ENCODE measurements around the gene PCNX1.
"Not testable (repeated sequence)": the region's sequence is repeated elsewhere in the genome, so short reads cannot be mapped to it uniquely, and the experiment has no call there.

Gene PCNX1

GRCh38 chr14:71141701-71142374 lies 234.6 kb downstream of the PCNX1 start:
- no peak overlapping the region for H3K4me3 ChIP-seq (ENCODE audit: severe bottlenecking)
- H3K27ac ChIP-seq (ENCODE audit: poor library complexity, severe bottlenecking): peak overlapping the region; percentile 99
- TF ChIP-seq, protein P1, sequence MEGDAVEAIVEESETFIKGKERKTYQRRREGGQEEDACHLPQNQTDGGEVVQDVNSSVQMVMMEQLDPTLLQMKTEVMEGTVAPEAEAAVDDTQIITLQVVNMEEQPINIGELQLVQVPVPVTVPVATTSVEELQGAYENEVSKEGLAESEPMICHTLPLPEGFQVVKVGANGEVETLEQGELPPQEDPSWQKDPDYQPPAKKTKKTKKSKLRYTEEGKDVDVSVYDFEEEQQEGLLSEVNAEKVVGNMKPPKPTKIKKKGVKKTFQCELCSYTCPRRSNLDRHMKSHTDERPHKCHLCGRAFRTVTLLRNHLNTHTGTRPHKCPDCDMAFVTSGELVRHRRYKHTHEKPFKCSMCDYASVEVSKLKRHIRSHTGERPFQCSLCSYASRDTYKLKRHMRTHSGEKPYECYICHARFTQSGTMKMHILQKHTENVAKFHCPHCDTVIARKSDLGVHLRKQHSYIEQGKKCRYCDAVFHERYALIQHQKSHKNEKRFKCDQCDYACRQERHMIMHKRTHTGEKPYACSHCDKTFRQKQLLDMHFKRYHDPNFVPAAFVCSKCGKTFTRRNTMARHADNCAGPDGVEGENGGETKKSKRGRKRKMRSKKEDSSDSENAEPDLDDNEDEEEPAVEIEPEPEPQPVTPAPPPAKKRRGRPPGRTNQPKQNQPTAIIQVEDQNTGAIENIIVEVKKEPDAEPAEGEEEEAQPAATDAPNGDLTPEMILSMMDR (IDR thresholded peaks at IDR 0.05; ENCODE audit: poor library complexity, severe bottlenecking): no peak
- peaks cover 29% of the 10 kb centered on the region for H3K4me1 ChIP-seq (ENCODE audit: insufficient read depth, poor library complexity, severe bottlenecking)
- ATAC-seq (ENCODE audit: low read depth) (no peak), DNase-seq (ENCODE audit: low spot score) (no peak)
- H3K9me3 ChIP-seq (ENCODE audit: severe bottlenecking): no peaks in the 10 kb centered on the region
- no peaks in the 10 kb centered on the region for H3K36me3 ChIP-seq (ENCODE audit: low read depth)
- H3K27me3 ChIP-seq (ENCODE audit: insufficient read depth, poor library complexity, severe bottlenecking): no peaks in the 10 kb centered on the region

- no peaks in the 10 kb centered on the region for H3K9me3 ChIP-seq (ENCODE audit: severe bottlenecking)
- H3K27ac ChIP-seq (ENCODE audit: poor library complexity, severe bottlenecking): peak overlapping the region; percentile 99
- DNase-seq (ENCODE audit: low spot score): no peak
- H3K4me1 ChIP-seq (ENCODE audit: insufficient read depth, poor library complexity, severe bottlenecking): peaks cover 29% of the 10 kb centered on the region
- H3K36me3 ChIP-seq (ENCODE audit: low read depth): no peaks in the 10 kb centered on the region
- TF ChIP-seq, protein P1 (IDR thresholded peaks at IDR 0.05; ENCODE audit: poor library complexity, severe bottlenecking): peak; percentile 8
- ATAC-seq (ENCODE audit: low read depth): peak; percentile 58
- no peaks in the 10 kb centered on the region for H3K27me3 ChIP-seq (ENCODE audit: insufficient read depth, poor library complexity, severe bottlenecking)
- H3K4me3 ChIP-seq (ENCODE audit: severe bottlenecking): no peak overlapping the region
These were observed 235.2 kb downstream of the PCNX1 start for GRCh38 chr14:71142375-71143038.

DNA sequence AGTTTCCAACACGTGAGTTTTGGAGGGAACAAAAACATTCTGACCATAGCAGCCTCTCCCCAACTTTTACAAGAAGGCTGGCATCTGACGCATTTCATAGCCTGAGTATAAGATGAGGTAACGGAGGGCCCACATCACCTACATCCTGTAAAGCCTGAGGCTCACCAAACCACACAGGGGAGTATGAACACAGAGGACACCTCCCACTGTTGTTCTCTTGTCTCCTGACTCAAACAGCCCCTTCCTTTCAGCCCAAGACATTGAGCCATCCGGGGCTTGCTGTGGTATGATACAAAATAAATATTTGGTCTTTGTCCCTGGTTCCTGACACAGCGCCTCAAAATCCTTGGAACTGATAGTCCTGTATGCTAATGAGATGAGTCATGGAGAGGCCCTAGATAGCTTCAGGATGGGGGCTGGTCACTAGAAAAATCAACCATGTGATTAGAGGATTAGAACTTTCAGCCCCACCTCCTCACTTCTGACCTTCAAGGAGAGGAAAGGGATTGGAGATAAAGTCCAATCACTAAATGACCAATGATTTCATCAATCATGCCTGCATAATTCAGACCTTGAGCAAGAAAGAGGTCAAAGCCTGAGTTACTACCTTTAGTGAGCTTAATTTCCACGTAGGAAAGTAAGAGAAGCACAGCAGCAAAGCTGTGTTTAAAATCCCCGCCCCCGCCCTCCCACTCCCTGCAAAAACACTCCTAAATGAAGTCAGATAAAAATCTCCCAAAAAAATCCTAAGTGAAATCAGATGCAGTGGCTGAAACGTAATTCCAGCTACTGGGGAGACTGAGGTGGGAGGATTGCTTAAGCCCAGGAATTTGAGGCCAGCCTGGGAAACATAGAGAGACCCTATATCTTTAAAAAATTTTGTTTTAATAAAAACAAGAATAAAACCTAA lies 236.4 kb downstream of the PCNX1 start:
- H3K36me3 ChIP-seq (ENCODE audit: low read depth): no peaks in the 10 kb centered on the region
- DNase-seq (ENCODE audit: low spot score): peak; percentile 94
- peaks cover 29% of the 10 kb centered on the region for H3K4me1 ChIP-seq (ENCODE audit: insufficient read depth, poor library complexity, severe bottlenecking)
- H3K4me3 ChIP-seq (ENCODE audit: severe bottlenecking): no peak overlapping the region
- H3K27ac ChIP-seq (ENCODE audit: poor library complexity, severe bottlenecking): peak overlapping the region; percentile 99
- peak; percentile 87 for ATAC-seq (ENCODE audit: low read depth)
- TF ChIP-seq, protein P1 (IDR thresholded peaks at IDR 0.05; ENCODE audit: poor library complexity, severe bottlenecking): no peak
- H3K27me3 ChIP-seq (ENCODE audit: insufficient read depth, poor library complexity, severe bottlenecking): no peaks in the 10 kb centered on the region
- H3K9me3 ChIP-seq (ENCODE audit: severe bottlenecking): no peaks in the 10 kb centered on the region

DNA sequence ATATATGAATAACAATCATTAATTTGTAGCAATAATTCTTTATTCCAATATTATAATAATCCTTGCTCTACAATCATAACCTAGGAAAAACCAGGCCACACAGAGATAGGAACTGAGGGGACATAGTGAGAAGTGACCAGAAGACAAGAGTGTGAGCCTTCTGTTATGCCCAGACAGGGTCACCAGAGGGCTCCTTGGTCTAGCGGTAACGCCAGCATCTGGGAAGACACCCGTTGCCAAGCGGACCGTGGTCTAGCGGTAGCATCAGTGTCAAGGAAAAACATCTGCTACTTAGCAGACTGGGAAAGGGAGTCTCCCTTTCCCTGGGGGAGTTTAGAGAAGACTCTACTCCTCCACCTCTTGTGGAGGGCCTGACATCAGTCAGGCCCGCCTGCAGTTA lies 240.1 kb downstream of the PCNX1 start:
- not testable (repeated sequence) for H3K4me3 ChIP-seq (ENCODE audit: severe bottlenecking); H3K36me3 ChIP-seq (ENCODE audit: low read depth); DNase-seq (ENCODE audit: low spot score); H3K27me3 ChIP-seq (ENCODE audit: insufficient read depth, poor library complexity, severe bottlenecking); ATAC-seq (ENCODE audit: low read depth); H3K27ac ChIP-seq (ENCODE audit: poor library complexity, severe bottlenecking)
- H3K9me3 ChIP-seq (ENCODE audit: severe bottlenecking): peaks cover 22% of the 10 kb centered on the region
- peaks cover 19% of the 10 kb centered on the region for H3K4me1 ChIP-seq (ENCODE audit: insufficient read depth, poor library complexity, severe bottlenecking)

DNA sequence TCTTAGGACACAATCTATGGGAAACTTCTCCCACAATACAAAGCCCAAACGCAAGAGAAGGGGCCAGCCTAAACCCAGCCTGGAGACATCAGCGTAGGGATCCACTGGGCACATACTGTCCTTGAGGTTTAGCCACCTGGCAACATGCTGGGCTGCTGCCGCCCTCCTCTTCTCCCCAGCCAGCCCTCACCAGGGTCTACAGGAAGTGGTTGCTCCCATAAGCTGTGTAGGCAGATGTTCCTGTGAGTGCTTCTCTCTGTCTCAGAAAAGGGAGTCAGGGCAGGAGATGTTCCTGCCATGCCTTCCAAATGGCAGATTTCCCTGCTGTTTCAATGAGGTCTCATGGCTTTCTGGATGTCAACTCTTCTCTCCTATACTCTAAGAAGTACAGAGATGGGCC lies 241.4 kb downstream of the PCNX1 start:
- Histone ChIP-seq H3K27ac (ENCODE audit: poor library complexity, severe bottlenecking) (no peak overlapping the region), H3K4me3 (ENCODE audit: severe bottlenecking) (no peak overlapping the region), H3K4me1 (ENCODE audit: insufficient read depth, poor library complexity, severe bottlenecking) (peaks cover 7% of the 10 kb centered on the region), H3K9me3 (ENCODE audit: severe bottlenecking) (peaks cover 22% of the 10 kb centered on the region), H3K27me3 (ENCODE audit: insufficient read depth, poor library complexity, severe bottlenecking) (no peaks in the 10 kb centered on the region), H3K36me3 (ENCODE audit: low read depth) (no peaks in the 10 kb centered on the region)
- no peak for DNase-seq (ENCODE audit: low spot score)
- no peak for ATAC-seq (ENCODE audit: low read depth)
- TF ChIP-seq, protein P1 (IDR thresholded peaks at IDR 0.05; ENCODE audit: poor library complexity, severe bottlenecking): no peak

Data from RWPE2 (cell line).